ENCODE results near the gene ACP5.

The ACP5 gene

DNA sequence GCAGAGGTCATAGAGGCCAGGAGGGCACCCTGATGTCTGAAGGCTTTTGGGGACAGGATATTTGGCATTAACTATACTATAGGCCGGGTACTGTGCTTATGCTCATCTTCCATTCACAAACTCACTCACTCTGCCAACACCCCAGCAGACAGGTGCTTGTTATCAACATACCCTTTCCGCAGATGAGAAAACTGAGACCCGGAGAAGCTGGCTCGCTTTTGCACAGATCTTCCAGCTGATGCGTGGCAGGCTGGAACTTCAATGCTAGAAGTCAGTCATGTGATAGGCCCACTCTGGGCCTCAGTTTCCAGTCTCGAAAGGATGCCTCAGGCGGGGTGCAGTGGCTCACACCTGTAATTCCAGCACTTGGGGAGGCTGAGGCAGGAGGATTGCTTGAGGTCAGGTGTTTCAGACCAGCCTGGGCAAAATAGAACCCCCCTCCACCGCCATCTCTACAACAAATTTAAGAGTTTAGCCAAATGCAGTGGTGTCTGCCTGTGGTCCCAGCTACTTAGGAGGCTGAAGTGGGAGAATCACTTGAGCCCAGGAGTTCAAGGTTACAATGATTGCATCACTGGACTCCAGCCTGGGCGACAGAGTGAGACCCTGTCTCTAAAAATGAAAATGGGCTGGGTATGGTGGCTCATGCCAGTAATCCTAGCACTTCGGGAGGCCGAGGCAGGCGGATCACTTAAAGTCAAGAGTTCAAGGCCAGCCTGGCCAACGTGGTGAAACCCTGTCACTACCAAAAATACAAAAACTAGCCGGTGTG, 29.3 kb downstream of the ACP5 start:
- no peak for DNase-seq

GRCh38 chr19:11541238-11541637, 36.2 kb downstream of the ACP5 start:
- no peak for DNase-seq

- DNase-seq: no peak
These were observed 36.8 kb downstream of the ACP5 start for GRCh38 chr19:11540645-11541044.

- peak; percentile 27 for DNase-seq
These were observed 37.7 kb downstream of the ACP5 start for GRCh38 chr19:11539495-11540365.

- no peak for DNase-seq
These were observed 39.0 kb downstream of the ACP5 start, which contains the start of gene CNN1 for GRCh38 chr19:11538232-11539036. Gene CNN1, plus strand, starts transcription at chr19:11538851. Its CDS starts 77 bp downstream, at chr19:11538928.

DNA sequence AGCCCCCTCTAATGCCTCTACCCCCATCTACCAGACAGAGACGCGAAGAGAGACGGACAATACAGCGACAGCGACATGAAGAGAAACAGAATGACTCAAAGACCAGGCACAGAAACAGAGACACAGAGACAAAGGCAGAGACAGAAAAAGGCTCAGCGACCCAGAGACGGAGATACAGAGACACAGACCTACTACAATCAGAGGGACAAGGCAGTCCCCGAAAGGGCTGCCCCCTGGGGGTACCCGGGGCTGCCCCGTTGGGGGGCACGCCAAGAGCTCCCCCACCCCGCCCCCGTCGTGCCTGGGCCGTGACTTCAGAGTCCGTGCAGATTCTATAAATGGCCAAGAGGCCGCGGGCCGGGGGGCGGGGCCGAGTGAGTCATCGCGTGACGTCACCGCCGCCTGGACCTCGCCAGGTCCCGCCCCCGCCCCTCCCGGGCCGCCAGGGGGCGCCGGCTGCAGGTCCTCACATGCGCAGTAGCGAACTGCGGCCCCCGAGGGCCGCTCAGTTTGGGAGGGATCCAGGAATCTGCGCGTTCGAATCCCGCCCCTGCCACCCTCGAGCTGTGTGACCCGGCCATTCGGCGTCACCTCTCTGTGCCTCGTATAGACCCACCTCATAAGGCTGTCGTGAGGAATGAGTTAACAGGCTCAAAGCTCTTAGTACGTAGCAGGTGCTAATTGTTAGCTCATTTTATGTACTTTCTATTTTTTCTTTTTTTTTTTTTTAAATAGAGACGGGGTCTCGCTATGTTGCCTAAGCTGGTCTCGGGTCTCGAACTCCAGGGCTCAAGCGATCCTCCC, 41.5 kb downstream of the ACP5 start:
- DNase-seq: peak; percentile 92

- peak; percentile 16 for DNase-seq
These were observed 42.5 kb downstream of the ACP5 start for GRCh38 chr19:11534948-11535347.

DNA sequence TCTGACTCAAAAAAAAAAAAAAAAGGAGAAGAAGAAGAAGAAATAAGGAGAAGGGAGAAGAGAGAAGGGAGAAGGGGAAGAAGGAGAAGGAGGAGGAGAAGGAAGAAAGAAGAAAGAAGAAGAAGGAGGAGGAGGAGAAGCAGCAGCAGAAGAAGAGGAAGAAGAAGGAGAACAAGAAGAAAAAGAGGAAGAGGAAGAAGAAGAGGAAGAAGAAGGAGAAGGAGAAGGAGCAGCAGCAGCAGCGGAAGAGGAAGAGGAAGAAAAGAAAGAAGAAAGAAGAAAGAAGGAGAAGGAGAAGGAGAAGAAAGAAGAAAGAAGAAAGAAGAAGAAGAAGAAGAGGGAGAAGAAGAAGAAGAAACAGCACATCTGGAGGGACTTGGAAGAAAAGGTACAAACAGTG, 42.9 kb downstream of the ACP5 start:
- DNase-seq: no peak

GRCh38 chr19:11530432-11530831, 47.0 kb downstream of the ACP5 start:
- peak; percentile 98 for DNase-seq

DNA sequence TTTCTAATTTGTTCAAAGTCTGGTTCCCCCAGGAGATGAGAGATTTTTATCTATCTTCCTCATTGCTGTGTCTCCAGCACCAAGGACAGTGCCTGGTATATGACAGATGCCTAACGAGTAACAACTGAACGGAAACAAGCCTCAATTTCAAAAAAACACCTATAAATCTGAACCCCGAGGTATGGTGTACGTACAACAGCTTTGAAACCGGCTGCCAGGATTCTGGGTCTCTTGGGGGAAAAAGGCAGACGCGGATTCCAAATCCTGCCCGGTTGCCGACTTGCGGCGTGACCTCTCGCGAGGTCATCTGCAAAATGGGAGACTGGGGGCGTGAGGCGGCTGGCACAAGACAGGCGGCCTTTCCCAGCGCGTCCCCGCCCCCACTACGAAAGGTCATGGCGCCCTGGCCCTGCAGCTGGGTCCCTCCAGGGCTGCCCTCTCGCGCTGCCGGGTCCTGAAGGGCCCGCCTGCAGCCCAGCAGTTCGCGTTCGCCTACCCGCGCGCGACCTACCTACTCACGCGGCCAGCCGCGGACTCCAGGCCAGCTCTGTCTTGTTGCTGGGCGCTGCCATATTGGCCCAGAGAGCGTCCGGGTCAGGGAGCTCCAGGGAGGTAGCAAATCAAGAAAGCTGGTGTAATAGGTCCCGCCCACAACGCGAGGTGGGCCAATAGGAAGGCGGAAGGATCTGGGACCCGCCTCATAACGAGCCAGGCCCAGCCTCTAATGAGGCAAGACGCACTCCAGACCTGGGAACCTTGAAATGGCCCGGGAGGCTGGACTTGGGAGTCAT, 48.7 kb downstream of the ACP5 start, which contains the start of gene ECSIT:
Gene ECSIT, minus strand, starts transcription at position 584 of the 791 bp plus-strand sequence. CDS start 9,964 bp downstream, outside the sequence.
- peak; percentile 99 for DNase-seq
